Prostate gland (tissue), 2 donors: Measurements from ENCODE around the gene CCRL2. TPM values are rescaled to one million over a fixed set of nuclear protein-coding genes. Genes with fewer than 3 reads are reported as not detected.
A peak's percentile ranks its signal among the peaks of the same experiment; 100 is the strongest.

Experiments used
- DNase-seq: peaks from one replicate; pipeline ENCODE4 v3.0.0-alpha.2; 2019; ENCODE audit warnings: low spot score
- H3K27ac ChIP-seq, 2 donors: fragments of 200-600 bp; sonication (generic); 2 replicates each; pipeline ENCODE4 v1.5.1; 2017 to 2019
- H3K27me3 ChIP-seq: fragments of 200-600 bp; sonication (generic); replicated peaks from 2 replicates; pipeline ENCODE4 v1.5.1; 2019; ENCODE audit not compliant: insufficient read depth
- H3K36me3 ChIP-seq, 2 donors: fragments of 200-600 bp; sonication (generic); 1 replicate in 1 of 2; 2 replicates in 1 of 2; pipeline versions ENCODE4 v1.5.1 to v1.8.1; 2017 to 2019
- H3K4me1 ChIP-seq: fragments of 200-600 bp; sonication (generic); replicated peaks from 2 replicates; pipeline ENCODE4 v1.5.1; 2019
- H3K4me3 ChIP-seq, 2 donors: fragments of 200-600 bp; sonication (generic); 2 replicates each; pipeline ENCODE4 v1.5.1; 2017 to 2019
- H3K9me3 ChIP-seq: fragments of 200-600 bp; sonication (generic); 2 replicates; pipeline ENCODE4 v1.5.1; 2017
- POLR2A ChIP-seq: fragments of 450-650 bp; IDR thresholded peaks from one replicate; pipeline ENCODE4 v1.6.1; 2016; ENCODE audit warnings: antibody characterized with exemption, mild to moderate bottlenecking
- POLR2AphosphoS5 ChIP-seq: sonication (generic); formaldehyde crosslinking; IDR thresholded peaks from one replicate; pipeline ENCODE4 v1.6.1; 2017; ENCODE audit warnings: antibody characterized with exemption
- WGBS: methylation state at CpG from one replicate; pipeline ENCODE4 v1.1.5; 2018; 5-methylcytosine and 5-hydroxymethylcytosine counted together
- intact Hi-C: fragments of 100-400 bp; cut with DNase I; formaldehyde crosslinking; loops from one replicate; pipeline ENCODE4 v1.14.2; 2022
- total RNA-seq, 2 donors: library from RNA; depleted of rRNA; stranded (reverse); fragments of >200 nt; gene quantifications; one replicate each; pipeline ENCODE4 v1.1.0, GENCODE V29; 2016
- TF ChIP-seq, protein P1 (sequence below), 4 experiments: fragments of 200-600 bp in 2 of 4; fragments of 450-650 bp in 2 of 4; sonication (generic) in 2 of 4; IDR thresholded peaks; 1 replicate in 3 of 4; 2 replicates in 1 of 4; pipeline ENCODE4 v1.5.1; 2016 to 2019; ENCODE audit warnings: antibody characterized with exemption in 4 of 4, mild to moderate bottlenecking in 2 of 4, moderate library complexity in 2 of 4

CCRL2 gene
- total RNA-seq, 2 donors from 2014 or later: 0.09 to 0.45 TPM

DNA sequence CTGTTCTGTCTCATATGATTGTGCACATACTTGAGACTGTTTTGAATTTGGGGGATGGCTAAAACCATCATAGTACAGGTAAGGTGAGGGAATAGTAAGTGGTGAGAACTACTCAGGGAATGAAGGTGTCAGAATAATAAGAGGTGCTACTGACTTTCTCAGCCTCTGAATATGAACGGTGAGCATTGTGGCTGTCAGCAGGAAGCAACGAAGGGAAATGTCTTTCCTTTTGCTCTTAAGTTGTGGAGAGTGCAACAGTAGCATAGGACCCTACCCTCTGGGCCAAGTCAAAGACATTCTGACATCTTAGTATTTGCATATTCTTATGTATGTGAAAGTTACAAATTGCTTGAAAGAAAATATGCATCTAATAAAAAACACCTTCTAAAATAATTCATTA is 31.2 kb upstream of the CCRL2 start:
- Histone ChIP-seq H3K36me3 (no peaks in the 10 kb centered on the region), H3K4me3 (no peak overlapping the region), H3K9me3 (no peaks in the 10 kb centered on the region), H3K27ac (no peak overlapping the region), H3K4me1 (no peaks in the 10 kb centered on the region), H3K27me3 (no peaks in the 10 kb centered on the region)
- WGBS: 47% methylated on average over 2 of the region's 2 CpGs
- intact Hi-C loops: no loop called here
- TF ChIP-seq POLR2AphosphoS5 (no peak), POLR2A (no peak)
- TF ChIP-seq, protein P1, sequence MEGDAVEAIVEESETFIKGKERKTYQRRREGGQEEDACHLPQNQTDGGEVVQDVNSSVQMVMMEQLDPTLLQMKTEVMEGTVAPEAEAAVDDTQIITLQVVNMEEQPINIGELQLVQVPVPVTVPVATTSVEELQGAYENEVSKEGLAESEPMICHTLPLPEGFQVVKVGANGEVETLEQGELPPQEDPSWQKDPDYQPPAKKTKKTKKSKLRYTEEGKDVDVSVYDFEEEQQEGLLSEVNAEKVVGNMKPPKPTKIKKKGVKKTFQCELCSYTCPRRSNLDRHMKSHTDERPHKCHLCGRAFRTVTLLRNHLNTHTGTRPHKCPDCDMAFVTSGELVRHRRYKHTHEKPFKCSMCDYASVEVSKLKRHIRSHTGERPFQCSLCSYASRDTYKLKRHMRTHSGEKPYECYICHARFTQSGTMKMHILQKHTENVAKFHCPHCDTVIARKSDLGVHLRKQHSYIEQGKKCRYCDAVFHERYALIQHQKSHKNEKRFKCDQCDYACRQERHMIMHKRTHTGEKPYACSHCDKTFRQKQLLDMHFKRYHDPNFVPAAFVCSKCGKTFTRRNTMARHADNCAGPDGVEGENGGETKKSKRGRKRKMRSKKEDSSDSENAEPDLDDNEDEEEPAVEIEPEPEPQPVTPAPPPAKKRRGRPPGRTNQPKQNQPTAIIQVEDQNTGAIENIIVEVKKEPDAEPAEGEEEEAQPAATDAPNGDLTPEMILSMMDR (IDR thresholded peaks at IDR 0.05): no peak
- no peak for DNase-seq

DNA sequence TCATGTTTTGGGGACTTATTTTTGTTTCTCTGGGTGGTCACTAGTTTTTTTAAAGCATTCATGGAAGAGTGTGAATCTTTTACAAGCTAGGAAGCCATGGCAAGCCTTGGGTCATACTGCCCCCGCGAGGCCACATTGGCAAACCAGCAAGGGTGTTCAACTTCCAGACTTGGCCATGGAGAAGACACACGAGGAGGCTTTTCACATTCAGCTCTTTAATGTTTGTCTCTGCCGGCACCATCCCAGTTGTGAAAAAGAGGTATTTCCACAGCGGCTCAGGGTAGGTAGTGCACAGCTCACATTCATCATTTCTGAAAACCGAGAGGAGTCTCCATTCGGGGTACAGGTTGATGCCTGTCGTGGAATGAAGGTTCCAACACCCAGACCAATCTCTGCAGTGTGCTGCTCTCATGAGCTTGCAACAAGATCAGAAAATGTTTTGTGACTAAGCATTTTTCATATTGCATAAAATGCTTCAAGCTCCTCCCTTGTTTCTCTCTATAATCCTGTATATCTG is 28.6 kb upstream of the CCRL2 start:
- intact Hi-C loops: no loop called here

DNA sequence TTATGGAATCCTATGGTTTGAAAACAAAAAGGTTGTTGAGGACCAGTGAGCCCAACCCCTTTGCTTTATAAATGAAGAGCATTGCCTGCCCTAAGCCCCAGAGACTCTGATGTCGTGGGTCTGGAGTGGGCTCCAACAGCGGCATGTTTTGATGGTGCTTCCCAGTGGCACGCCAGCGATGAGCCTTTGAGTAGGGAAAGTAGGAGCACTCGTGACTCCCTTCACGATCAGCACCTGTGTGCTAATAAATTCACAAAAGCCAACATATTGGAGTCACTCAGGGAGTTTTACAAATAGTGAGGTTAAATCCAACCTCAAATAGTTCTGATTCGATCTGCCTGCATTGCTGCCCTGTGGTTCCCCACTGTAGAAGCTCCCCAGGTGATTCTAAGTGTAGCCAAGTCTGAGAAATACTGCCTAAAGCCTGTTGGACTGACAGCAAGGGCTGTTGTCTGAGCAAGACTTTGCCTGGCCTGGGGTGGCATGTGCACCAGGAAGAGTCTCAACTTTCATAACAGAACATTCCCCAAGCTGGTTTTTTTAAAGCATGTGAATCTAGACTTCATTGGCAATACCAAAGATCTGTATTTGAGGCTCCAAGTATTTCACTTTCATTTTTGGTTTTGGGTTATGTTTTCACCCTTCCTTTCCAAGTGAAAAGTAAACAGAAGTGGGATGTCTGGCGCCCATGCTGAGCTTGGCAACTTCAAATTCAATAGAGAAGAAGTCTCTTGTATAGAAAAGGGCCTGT is 26.4 kb upstream of the CCRL2 start:
- WGBS: 42% methylated on average over 8 of the region's 8 CpGs
- Histone ChIP-seq H3K4me1 (peaks cover 7% of the 10 kb centered on the region), H3K9me3 (no peaks in the 10 kb centered on the region), H3K36me3 (no peaks in the 10 kb centered on the region), H3K4me3 (no peak overlapping the region), H3K27me3 (no peaks in the 10 kb centered on the region), H3K27ac (peak overlapping the region; percentile 23 to 57)
- intact Hi-C loops: no loop called here
- DNase-seq: peak; percentile 59
- peak; percentile 82 for TF ChIP-seq POLR2AphosphoS5
- no peak for TF ChIP-seq POLR2A
- TF ChIP-seq, protein P1 (IDR thresholded peaks at IDR 0.05): no peak

More for the DNA sequence above, 28.6 kb upstream of the CCRL2 start:
- no peaks in the 10 kb centered on the region for H3K27me3 ChIP-seq
- H3K9me3 ChIP-seq: no peaks in the 10 kb centered on the region
- DNase-seq: peak; percentile 24
- H3K4me1 ChIP-seq: peaks cover 6% of the 10 kb centered on the region
- no peak overlapping the region for H3K27ac ChIP-seq
- 36% methylated on average over 8 of the region's 8 CpGs for WGBS
- TF ChIP-seq, protein P1 (IDR thresholded peaks at IDR 0.05): peak in 3 of 4 experiments; percentile 22 to 59 (median 56)
- TF ChIP-seq POLR2AphosphoS5: no peak
- no peak overlapping the region for H3K4me3 ChIP-seq
- H3K36me3 ChIP-seq: no peaks in the 10 kb centered on the region

DNA sequence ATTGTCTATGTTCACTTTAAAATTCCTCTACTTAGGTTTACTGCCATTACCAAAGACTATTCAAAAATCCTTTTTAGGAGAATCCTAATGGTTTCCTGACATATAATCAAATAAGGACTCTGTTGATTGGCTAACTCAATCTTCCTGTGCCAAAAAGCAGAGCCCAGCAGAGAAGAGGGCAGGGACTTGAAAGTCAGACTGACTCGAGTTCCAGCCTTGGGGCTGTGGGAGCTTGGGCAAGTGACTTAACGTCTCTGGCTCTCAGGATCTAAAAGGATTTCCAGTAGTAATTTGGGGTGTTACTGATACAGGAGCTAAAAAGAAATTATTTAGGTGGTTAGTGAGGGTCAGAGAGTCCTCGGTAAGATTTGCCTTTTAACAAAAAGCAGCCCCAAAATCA is 25.4 kb upstream of the CCRL2 start:
- Histone ChIP-seq H3K4me1 (peaks cover 7% of the 10 kb centered on the region), H3K36me3 (no peaks in the 10 kb centered on the region), H3K27ac (no peak overlapping the region), H3K4me3 (no peak overlapping the region), H3K27me3 (no peaks in the 10 kb centered on the region), H3K9me3 (no peaks in the 10 kb centered on the region)
- no peak for DNase-seq
- no peak for TF ChIP-seq POLR2AphosphoS5
- TF ChIP-seq, protein P1 (IDR thresholded peaks at IDR 0.05): no peak
- no peak for TF ChIP-seq POLR2A
- 20% methylated on average over 3 of the region's 3 CpGs for WGBS
- intact Hi-C loops: no loop called here
